Cardiac muscle cell (in vitro differentiated cells and primary cell): ENCODE measurements around the gene RBM20. TPM values are rescaled to one million over a fixed set of nuclear protein-coding genes. Genes with fewer than 3 reads are reported as not detected.

ENCODE experiments used
- DNase-seq, 2 donors: peaks; one replicate each; pipeline versions ENCODE4 v3.0.0 to v3.0.0-alpha.2; 2010 to 2017; ENCODE audit warnings: low read depth in 1 of 2, low spot score in 1 of 2
- H3K27ac ChIP-seq: fragments of 200-600 bp; sonication (generic); 2 replicates; pipeline ENCODE4 v1.5.1; 2016
- H3K27me3 ChIP-seq: fragments of 200-600 bp; sonication (generic); 2 replicates; pipeline ENCODE4 v1.6.0; 2016; ENCODE audit warnings: control low read depth
- H3K36me3 ChIP-seq: fragments of 200-600 bp; sonication (generic); 2 replicates; pipeline ENCODE4 v1.5.1; 2016; ENCODE audit warnings: control low read depth
- H3K4me1 ChIP-seq: fragments of 200-600 bp; sonication (generic); 2 replicates; pipeline ENCODE4 v1.8.1; 2017; ENCODE audit warnings: low read depth, mild to moderate bottlenecking, mixed run types
- H3K4me3 ChIP-seq: fragments of 200-600 bp; sonication (generic); 2 replicates; pipeline ENCODE4 v1.5.1; 2016; ENCODE audit warnings: mild to moderate bottlenecking
- H3K9me3 ChIP-seq: fragments of 200-600 bp; sonication (generic); 2 replicates; pipeline ENCODE4 v1.5.1; 2017; ENCODE audit warnings: low read depth, mild to moderate bottlenecking, control low read depth
- polyA plus RNA-seq: library from polyadenylated mRNA; unstranded; fragments of >200 nt; fragmentation: Nextera tagmentation; extraction: Ambion mirVana; gene quantifications from 2 replicates; pipeline ENCODE4 v1.2.1, GENCODE V29; 2016
- total RNA-seq: library from RNA; depleted of rRNA; stranded (reverse); fragments of >200 nt; gene quantifications from 2 replicates; pipeline ENCODE4 v1.2.3, GENCODE V29; 2016
- TF ChIP-seq, protein P1 (sequence below): IDR thresholded peaks from 2 replicates; pipeline ENCODE4 v1.5.1; 2012; ENCODE audit warnings: low read depth, mild to moderate bottlenecking, low read length

Gene RBM20
- total and polyA plus RNA-seq, 2 experiments from 2014 or later: 19.2 to 28.5 TPM

DNA sequence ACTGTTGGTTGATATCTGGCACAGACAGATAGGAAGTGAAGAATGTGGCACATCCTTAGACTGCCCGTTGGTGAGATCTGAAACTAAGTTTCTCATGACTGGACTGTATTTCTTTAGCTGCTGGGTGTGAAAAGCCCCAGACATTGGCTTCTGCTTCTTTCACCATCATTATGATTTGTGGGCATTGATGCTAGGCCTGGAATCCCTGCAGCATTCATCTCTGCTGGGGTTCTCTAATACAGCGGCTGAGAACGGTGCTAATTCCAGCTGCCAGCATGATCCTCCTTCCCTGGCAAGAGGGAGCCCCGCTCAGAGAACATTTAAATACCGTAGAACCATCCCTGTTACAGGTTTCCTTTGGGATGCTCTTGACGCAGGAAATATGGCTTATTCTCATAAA is 26.2 kb downstream of the RBM20 start:
- DNase-seq: no peak
- TF ChIP-seq, protein P1, sequence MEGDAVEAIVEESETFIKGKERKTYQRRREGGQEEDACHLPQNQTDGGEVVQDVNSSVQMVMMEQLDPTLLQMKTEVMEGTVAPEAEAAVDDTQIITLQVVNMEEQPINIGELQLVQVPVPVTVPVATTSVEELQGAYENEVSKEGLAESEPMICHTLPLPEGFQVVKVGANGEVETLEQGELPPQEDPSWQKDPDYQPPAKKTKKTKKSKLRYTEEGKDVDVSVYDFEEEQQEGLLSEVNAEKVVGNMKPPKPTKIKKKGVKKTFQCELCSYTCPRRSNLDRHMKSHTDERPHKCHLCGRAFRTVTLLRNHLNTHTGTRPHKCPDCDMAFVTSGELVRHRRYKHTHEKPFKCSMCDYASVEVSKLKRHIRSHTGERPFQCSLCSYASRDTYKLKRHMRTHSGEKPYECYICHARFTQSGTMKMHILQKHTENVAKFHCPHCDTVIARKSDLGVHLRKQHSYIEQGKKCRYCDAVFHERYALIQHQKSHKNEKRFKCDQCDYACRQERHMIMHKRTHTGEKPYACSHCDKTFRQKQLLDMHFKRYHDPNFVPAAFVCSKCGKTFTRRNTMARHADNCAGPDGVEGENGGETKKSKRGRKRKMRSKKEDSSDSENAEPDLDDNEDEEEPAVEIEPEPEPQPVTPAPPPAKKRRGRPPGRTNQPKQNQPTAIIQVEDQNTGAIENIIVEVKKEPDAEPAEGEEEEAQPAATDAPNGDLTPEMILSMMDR: no peak
- peaks cover 27% of the 10 kb centered on the region for H3K4me1 ChIP-seq
- no peaks in the 10 kb centered on the region for H3K9me3 ChIP-seq
- peaks cover 4% of the 10 kb centered on the region for H3K27me3 ChIP-seq
- H3K27ac ChIP-seq: no peak overlapping the region
- H3K36me3 ChIP-seq: no peaks in the 10 kb centered on the region
- no peak overlapping the region for H3K4me3 ChIP-seq

DNA sequence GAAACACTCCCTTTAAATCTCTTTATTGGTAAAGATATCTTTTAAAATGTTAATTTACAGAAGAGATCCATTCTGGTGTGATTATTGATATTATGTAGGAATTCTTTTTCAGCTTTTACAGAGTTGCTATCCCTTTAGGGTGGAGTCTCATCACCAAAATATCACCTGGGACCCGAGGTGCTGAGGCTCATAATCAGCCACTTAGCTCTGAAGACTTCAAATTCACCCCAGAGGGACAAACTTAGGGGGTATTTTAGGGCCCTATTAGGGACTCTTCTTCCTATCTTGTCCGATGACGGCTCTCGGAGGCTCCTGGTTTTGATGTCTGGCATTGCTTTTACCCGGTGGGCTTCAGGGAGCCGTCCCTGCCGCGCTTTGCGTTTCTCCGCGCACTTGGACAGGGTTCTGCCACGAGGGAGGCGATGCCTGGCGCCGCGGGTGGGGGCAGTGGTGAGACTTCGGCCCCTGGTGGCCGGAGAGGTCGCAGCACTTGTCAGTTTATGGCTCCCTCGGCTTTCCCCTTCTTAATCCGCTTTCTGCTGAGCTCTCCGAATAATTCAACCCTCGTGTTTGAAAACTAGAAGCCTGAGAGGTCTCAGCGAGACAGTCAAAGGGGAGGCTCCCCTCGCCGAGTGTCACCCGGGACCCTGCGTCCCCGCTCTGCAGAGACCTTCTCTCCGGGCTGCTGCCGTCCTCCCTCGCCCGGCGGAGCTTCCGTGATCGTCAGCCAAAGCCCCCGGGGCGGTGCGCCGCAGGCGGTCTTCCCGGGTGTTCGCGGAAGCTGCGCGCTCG is 27.8 kb downstream of the RBM20 start:
- TF ChIP-seq, protein P1: peak; percentile 96
- H3K27ac ChIP-seq: no peak overlapping the region
- peaks cover 4% of the 10 kb centered on the region for H3K27me3 ChIP-seq

DNA sequence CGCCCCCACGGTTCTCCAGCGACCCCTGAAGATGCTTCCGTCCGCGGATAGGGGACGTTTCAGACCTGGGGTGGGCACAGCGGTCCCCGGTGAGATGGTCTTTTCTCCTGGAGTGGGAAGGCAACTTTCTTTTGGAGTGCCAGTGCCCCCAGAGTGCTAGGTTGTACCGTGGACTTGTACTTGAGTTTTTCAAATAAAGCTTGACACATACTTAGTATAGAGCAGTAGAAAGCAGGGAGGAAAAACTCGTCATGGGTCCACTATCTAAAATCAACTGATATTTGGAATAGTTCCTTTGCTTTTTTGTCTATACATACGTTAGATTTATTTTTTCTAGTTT is 28.4 kb downstream of the RBM20 start:
- Histone ChIP-seq H3K9me3 (no peaks in the 10 kb centered on the region), H3K36me3 (no peaks in the 10 kb centered on the region), H3K4me1 (peaks cover 28% of the 10 kb centered on the region), H3K27ac (no peak overlapping the region), H3K4me3 (peak overlapping the region; percentile 49), H3K27me3 (peaks cover 4% of the 10 kb centered on the region)
- DNase-seq: no peak
- TF ChIP-seq, protein P1: no peak

More for the DNA sequence above, 27.8 kb downstream of the RBM20 start:
- H3K9me3 ChIP-seq: no peaks in the 10 kb centered on the region
- H3K36me3 ChIP-seq: no peaks in the 10 kb centered on the region
- H3K4me3 ChIP-seq: peak overlapping the region; percentile 49
- DNase-seq: peak; percentile 72 to 84
- H3K4me1 ChIP-seq: peaks cover 30% of the 10 kb centered on the region

DNA sequence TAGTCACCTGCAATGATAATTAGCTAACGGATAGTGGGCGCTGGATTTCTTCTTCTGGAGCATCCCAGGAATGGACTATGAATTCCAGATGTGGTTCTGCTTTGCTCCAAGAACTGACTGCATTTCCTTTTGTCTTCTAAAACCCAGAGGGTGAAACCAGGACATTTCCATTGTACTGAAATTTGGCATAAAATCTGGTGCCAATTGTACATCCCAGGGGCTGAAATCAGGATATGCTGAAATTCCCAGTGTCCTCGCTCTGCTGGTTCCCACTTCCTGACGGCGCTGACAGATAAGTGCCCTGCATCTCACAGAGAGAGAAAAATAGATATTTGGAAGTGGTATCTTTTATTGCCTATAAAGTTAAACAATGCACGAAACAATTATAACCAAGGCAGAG is 31.9 kb downstream of the RBM20 start:
- H3K4me1 ChIP-seq: peaks cover 19% of the 10 kb centered on the region
- TF ChIP-seq, protein P1: no peak
- no peaks in the 10 kb centered on the region for H3K36me3 ChIP-seq
- peaks cover 4% of the 10 kb centered on the region for H3K27me3 ChIP-seq
- peak in 1 of 2 donors; percentile 25 for DNase-seq
- H3K9me3 ChIP-seq: no peaks in the 10 kb centered on the region
- no peak overlapping the region for H3K4me3 ChIP-seq
- H3K27ac ChIP-seq: no peak overlapping the region

DNA sequence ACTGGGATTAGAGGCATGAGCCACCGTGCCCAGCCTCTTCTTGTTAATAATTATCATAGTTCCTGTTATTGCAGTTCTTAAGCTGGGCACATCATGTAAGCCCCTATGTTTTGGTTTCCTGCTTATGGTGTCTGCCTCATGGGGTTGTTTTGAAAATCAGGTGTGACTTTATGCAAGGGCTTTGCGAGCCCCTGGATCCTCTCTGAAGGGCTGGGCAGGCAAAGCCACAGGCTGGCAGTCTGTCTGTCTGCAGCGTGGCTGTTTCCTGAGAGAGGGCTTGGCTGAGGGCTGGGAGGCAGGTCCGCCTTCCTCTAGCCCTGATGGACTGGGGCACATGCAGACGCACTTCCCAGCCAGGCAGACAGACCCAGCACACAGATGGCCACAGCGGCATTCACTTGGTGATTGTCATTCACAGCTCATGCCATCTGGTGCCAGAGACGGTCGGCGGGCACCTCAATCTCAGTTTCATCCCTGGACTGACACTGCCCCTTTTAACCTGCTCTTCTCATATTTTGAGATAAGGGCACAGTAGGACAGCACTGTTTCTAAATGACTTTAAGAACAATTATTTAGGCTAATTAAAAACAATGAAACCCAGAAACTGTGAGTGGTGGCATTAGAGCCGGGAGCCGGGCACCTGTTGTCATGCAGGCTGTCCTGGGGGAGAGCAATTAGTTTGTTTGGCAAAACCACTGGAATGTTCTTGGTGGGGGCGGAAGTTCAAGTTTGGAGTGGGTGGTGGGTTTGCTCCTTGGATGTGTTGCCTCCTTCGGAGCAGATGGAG is 35.5 kb downstream of the RBM20 start:
- H3K27me3 ChIP-seq: peaks cover under 1% of the 10 kb centered on the region
- H3K4me1 ChIP-seq: peaks cover 44% of the 10 kb centered on the region
- TF ChIP-seq, protein P1: no peak
- H3K4me3 ChIP-seq: no peak overlapping the region
- no peak for DNase-seq
- H3K36me3 ChIP-seq: no peaks in the 10 kb centered on the region
- H3K27ac ChIP-seq: peak overlapping the region; percentile 100
- H3K9me3 ChIP-seq: no peaks in the 10 kb centered on the region
